HG02870 (cell line): ENCODE results near the gene RCCD1.

ENCODE experiments used
- ATAC-seq: cut with Tn5 transposase; IDR thresholded peaks from one replicate; pipeline ENCODE4 v1.9.1; 2021; ENCODE audit warnings: mild to moderate bottlenecking, moderate library complexity; ENCODE audit not compliant: unreplicated experiment

RCCD1 gene

GRCh38 chr15:90962021-90962420, 7.3 kb downstream of the RCCD1 start:
- no peak for ATAC-seq

GRCh38 chr15:90966262-90966661, 11.6 kb downstream of the RCCD1 start:
- no peak for ATAC-seq

GRCh38 chr15:90967206-90967605, 12.5 kb downstream of the RCCD1 start:
- no peak for ATAC-seq

GRCh38 chr15:90968434-90968833, 13.8 kb downstream of the RCCD1 start:
- no peak for ATAC-seq

GRCh38 chr15:90970274-90970673, 15.6 kb downstream of the RCCD1 start:
- no peak for ATAC-seq

- no peak for ATAC-seq
Measured at GRCh38 chr15:90972133-90972532, 17.4 kb downstream of the RCCD1 start.

GRCh38 chr15:90974216-90974615, 19.5 kb downstream of the RCCD1 start:
- no peak for ATAC-seq

GRCh38 chr15:90979582-90979981, 24.9 kb downstream of the RCCD1 start:
- no peak for ATAC-seq

- peak; percentile 92 for ATAC-seq
Measured at GRCh38 chr15:90981681-90982080, 27.0 kb downstream of the RCCD1 start.

- peak; percentile 26 for ATAC-seq
Measured at GRCh38 chr15:90982135-90982534, 27.5 kb downstream of the RCCD1 start.

- ATAC-seq: no peak
Measured at GRCh38 chr15:90986790-90987507, 32.3 kb downstream of the RCCD1 start.

GRCh38 chr15:90987561-90988141, 33.0 kb downstream of the RCCD1 start:
- ATAC-seq: no peak

GRCh38 chr15:90988296-90988695, 33.6 kb downstream of the RCCD1 start:
- no peak for ATAC-seq

- ATAC-seq: no peak
Measured at GRCh38 chr15:90989040-90989768, 34.5 kb downstream of the RCCD1 start.

- ATAC-seq: no peak
Measured at GRCh38 chr15:90990446-90990845, 35.8 kb downstream of the RCCD1 start.

- ATAC-seq: no peak
Measured at GRCh38 chr15:90991587-90992285, 37.1 kb downstream of the RCCD1 start.

GRCh38 chr15:90994059-90994416, 39.4 kb downstream of the RCCD1 start:
- ATAC-seq: peak; percentile 13

GRCh38 chr15:90994417-90995311, 40.0 kb downstream of the RCCD1 start, which contains the start of gene PRC1:
TSS of gene PRC1 (minus strand) at chr15:90994535. CDS start at chr15:90994417, 118 bp downstream.
- ATAC-seq: peak; percentile 94

- ATAC-seq: no peak
Measured at GRCh38 chr15:90998737-90999136, 44.1 kb downstream of the RCCD1 start.

- ATAC-seq: no peak
Measured at GRCh38 chr15:91001209-91001608, 46.5 kb downstream of the RCCD1 start.
